Activated T-cell treated with anti-CD3 and anti-CD28 coated beads for 4 hours (primary cell): ENCODE measurements around the gene EGF.
"Not testable (repeated sequence)": the region's sequence is repeated elsewhere in the genome, so short reads cannot be mapped to it uniquely, and the experiment has no call there.

Experiments
- DNase-seq: peaks from one replicate; pipeline ENCODE4 v3.0.0-alpha.2; 2020

The EGF gene

GRCh38 chr4:109915385-109916026, 2.8 kb downstream of the EGF start:
- no peak for DNase-seq

GRCh38 chr4:109916027-109916409, 3.3 kb downstream of the EGF start:
- no peak for DNase-seq

GRCh38 chr4:109921384-109921808, 8.7 kb downstream of the EGF start:
- DNase-seq: no peak

GRCh38 chr4:109925396-109925795, 12.7 kb downstream of the EGF start:
- no peak for DNase-seq

GRCh38 chr4:109928327-109929045, 15.8 kb downstream of the EGF start:
- DNase-seq: no peak

- DNase-seq: no peak
These were observed 17.8 kb downstream of the EGF start for GRCh38 chr4:109930464-109930863.

GRCh38 chr4:109930872-109931271, 18.2 kb downstream of the EGF start:
- DNase-seq: no peak

GRCh38 chr4:109931318-109931717, 18.6 kb downstream of the EGF start:
- DNase-seq: no peak

- DNase-seq: not testable (repeated sequence)
These were observed 24.7 kb downstream of the EGF start for GRCh38 chr4:109937352-109937751.

- no peak for DNase-seq
These were observed 26.5 kb downstream of the EGF start for GRCh38 chr4:109939190-109939589.

GRCh38 chr4:109942292-109942926, 29.7 kb downstream of the EGF start:
- DNase-seq: no peak

- DNase-seq: no peak
These were observed 31.1 kb downstream of the EGF start for GRCh38 chr4:109943745-109944144.

- no peak for DNase-seq
These were observed 31.9 kb downstream of the EGF start for GRCh38 chr4:109944591-109944990.

- peak; percentile 2 for DNase-seq
These were observed 32.4 kb downstream of the EGF start for GRCh38 chr4:109945056-109945455.

- no peak for DNase-seq
These were observed 33.4 kb downstream of the EGF start for GRCh38 chr4:109946120-109946519.

- DNase-seq: no peak
These were observed 34.8 kb downstream of the EGF start for GRCh38 chr4:109947457-109947856.

- no peak for DNase-seq
These were observed 35.2 kb downstream of the EGF start for GRCh38 chr4:109947918-109948317.

GRCh38 chr4:109949099-109949718, 36.5 kb downstream of the EGF start:
- DNase-seq: not testable (repeated sequence)

- DNase-seq: no peak
These were observed 39.9 kb downstream of the EGF start for GRCh38 chr4:109952612-109953011.

- DNase-seq: no peak
These were observed 40.9 kb downstream of the EGF start for GRCh38 chr4:109953556-109953955.

- DNase-seq: no peak
These were observed 42.5 kb downstream of the EGF start for GRCh38 chr4:109955146-109955545.

GRCh38 chr4:109957227-109957626, 44.5 kb downstream of the EGF start:
- DNase-seq: no peak

- no peak for DNase-seq
These were observed 46.5 kb downstream of the EGF start for GRCh38 chr4:109959195-109959594.

GRCh38 chr4:109962401-109962800, 49.7 kb downstream of the EGF start:
- no peak for DNase-seq
